Activated naive CD8-positive, alpha-beta T cell (primary cell): ENCODE results near the gene PCBP1.
A peak's percentile ranks its signal among the peaks of the same experiment; 100 is the strongest.
"Not testable (repeated sequence)": the region's sequence is repeated elsewhere in the genome, so short reads cannot be mapped to it uniquely, and the experiment has no call there.

Source experiments
- H3K27ac Mint-ChIP-seq: one replicate; pipeline ENCODE4 v1.8.0; 2021; ENCODE audit warnings: mixed read lengths
- H3K27me3 Mint-ChIP-seq: one replicate; pipeline ENCODE4 v1.8.0; 2021; ENCODE audit warnings: mixed read lengths
- H3K36me3 Mint-ChIP-seq: one replicate; pipeline ENCODE4 v1.8.0; 2021; ENCODE audit warnings: mixed read lengths
- H3K4me1 Mint-ChIP-seq: one replicate; pipeline ENCODE4 v1.8.0; 2021; ENCODE audit warnings: low read depth, mixed read lengths
- H3K4me3 Mint-ChIP-seq: one replicate; pipeline ENCODE4 v1.8.0; 2021; ENCODE audit warnings: mild to moderate bottlenecking, mixed read lengths
- H3K9me3 Mint-ChIP-seq: one replicate; pipeline ENCODE4 v1.8.0; 2021; ENCODE audit warnings: low read depth, mixed read lengths

PCBP1 gene

GRCh38 chr2:70123051-70123828 lies 36.0 kb downstream of the PCBP1 start:
- Mint-ChIP-seq H3K27ac (peak overlapping the region; percentile 100), H3K27me3 (no peaks in the 10 kb centered on the region), H3K9me3 (no peaks in the 10 kb centered on the region), H3K36me3 (no peaks in the 10 kb centered on the region), H3K4me1 (peaks cover 76% of the 10 kb centered on the region), H3K4me3 (peak overlapping the region; percentile 97)

- H3K9me3 Mint-ChIP-seq: no peaks in the 10 kb centered on the region
- H3K27ac Mint-ChIP-seq: peak overlapping the region; percentile 100
- peak overlapping the region; percentile 97 for H3K4me3 Mint-ChIP-seq
- H3K36me3 Mint-ChIP-seq: no peaks in the 10 kb centered on the region
- peaks cover 78% of the 10 kb centered on the region for H3K4me1 Mint-ChIP-seq
- H3K27me3 Mint-ChIP-seq: no peaks in the 10 kb centered on the region
Observed at GRCh38 chr2:70123829-70124116, 36.5 kb downstream of the PCBP1 start.

DNA sequence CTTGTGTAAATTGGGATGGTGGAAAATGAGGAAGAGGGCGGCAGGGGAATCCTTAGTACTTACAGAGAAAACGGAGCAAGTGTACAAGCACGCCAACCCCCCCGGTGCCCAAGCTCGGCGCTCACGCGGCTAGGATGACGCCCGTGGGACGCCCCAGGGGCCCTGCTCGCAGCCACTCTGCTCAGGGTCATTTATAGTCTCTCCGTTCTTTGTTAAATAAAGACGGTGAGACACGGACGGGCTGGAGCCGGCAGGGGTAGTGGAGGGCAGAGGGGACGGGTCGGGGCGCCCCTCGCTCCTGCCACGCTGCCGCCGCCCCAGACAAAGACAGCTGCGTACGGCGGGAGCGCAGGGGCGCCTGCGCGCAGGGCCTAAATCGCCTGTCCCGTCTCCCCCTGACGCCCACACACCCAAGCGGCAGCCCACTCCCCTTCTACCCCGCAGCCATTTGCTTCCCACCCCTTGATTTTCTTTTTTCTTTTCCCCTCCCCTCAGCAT lies 37.8 kb downstream of the PCBP1 start:
- Mint-ChIP-seq H3K4me3 (peak overlapping the region; percentile 97), H3K27ac (peak overlapping the region; percentile 100), H3K36me3 (no peaks in the 10 kb centered on the region), H3K27me3 (no peaks in the 10 kb centered on the region), H3K9me3 (no peaks in the 10 kb centered on the region), H3K4me1 (peaks cover 76% of the 10 kb centered on the region)

- Mint-ChIP-seq H3K27me3 (no peaks in the 10 kb centered on the region), H3K9me3 (no peaks in the 10 kb centered on the region), H3K36me3 (no peaks in the 10 kb centered on the region), H3K4me3 (peak overlapping the region; percentile 97), H3K4me1 (peaks cover 80% of the 10 kb centered on the region), H3K27ac (peak overlapping the region; percentile 100)
Observed at GRCh38 chr2:70125498-70125898, 38.2 kb downstream of the PCBP1 start.

DNA sequence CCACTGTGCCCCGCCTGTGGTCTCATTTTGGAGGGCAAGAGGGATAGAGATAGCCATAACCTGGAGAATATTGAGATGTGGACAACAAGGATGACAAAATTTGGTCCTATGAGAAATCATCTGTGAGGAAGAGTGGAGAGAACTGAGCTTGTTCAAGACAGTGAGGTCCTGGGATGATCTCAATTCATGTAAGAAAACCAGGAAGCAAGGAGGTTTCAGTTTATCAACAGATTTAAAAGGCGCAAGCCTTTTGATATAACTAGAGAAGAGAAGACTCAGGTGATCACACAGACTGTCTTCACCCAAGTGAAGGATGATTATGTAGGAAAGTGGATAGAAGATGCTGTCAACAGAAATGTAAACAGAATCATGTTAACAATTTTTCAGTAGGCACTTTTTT lies 39.1 kb downstream of the PCBP1 start:
- Mint-ChIP-seq H3K36me3 (no peaks in the 10 kb centered on the region), H3K27ac (peak overlapping the region; percentile 100), H3K9me3 (no peaks in the 10 kb centered on the region), H3K4me3 (peak overlapping the region; percentile 97), H3K4me1 (peaks cover 81% of the 10 kb centered on the region), H3K27me3 (no peaks in the 10 kb centered on the region)

GRCh38 chr2:70128005-70128404 lies 40.7 kb downstream of the PCBP1 start:
- H3K9me3 Mint-ChIP-seq: no peaks in the 10 kb centered on the region
- H3K27me3 Mint-ChIP-seq: no peaks in the 10 kb centered on the region
- peak overlapping the region; percentile 83 for H3K27ac Mint-ChIP-seq
- peaks cover 79% of the 10 kb centered on the region for H3K4me1 Mint-ChIP-seq
- H3K4me3 Mint-ChIP-seq: no peak overlapping the region
- H3K36me3 Mint-ChIP-seq: no peaks in the 10 kb centered on the region

DNA sequence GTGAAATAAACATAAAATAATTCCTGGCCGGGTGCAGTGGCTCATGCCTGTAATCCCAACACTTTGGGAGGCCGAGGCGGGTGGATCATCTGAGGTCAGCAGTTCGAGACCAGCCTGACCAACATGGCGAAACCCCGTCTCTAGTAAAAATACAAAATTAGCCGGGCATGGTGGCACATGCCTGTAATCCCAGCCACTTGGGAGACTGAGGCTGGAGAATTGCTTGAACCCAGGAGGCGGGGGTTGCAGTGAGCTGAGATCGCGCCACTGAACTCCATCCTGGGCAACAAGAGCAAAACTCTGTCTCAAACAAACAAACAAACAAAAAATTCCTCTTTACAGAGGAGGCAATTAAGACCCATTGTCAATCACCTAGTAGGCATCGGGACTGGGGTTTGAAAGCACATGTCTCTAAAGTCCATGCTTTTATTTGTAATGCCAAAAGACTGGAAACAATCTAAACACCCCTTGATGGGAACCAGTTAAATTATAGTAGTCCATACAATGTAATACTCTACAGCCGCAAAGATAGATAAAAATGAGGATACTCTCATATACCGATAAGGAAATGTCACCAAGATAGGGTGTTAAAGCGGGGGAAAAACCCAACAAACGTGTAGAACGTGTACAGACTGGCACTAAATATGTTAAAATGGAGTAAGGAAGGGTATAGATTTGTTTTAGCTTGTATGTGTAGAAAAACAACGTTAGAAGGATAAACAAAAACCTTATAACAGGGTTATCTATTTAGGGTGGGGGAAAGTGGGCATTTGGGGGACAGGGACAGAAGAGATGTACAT lies 44.3 kb downstream of the PCBP1 start:
- Mint-ChIP-seq H3K4me1 (peaks cover 80% of the 10 kb centered on the region), H3K4me3 (peak overlapping the region; percentile 69), H3K27ac (peak overlapping the region; percentile 99)
- not testable (repeated sequence) for H3K36me3 Mint-ChIP-seq, H3K27me3 Mint-ChIP-seq, H3K9me3 Mint-ChIP-seq

DNA sequence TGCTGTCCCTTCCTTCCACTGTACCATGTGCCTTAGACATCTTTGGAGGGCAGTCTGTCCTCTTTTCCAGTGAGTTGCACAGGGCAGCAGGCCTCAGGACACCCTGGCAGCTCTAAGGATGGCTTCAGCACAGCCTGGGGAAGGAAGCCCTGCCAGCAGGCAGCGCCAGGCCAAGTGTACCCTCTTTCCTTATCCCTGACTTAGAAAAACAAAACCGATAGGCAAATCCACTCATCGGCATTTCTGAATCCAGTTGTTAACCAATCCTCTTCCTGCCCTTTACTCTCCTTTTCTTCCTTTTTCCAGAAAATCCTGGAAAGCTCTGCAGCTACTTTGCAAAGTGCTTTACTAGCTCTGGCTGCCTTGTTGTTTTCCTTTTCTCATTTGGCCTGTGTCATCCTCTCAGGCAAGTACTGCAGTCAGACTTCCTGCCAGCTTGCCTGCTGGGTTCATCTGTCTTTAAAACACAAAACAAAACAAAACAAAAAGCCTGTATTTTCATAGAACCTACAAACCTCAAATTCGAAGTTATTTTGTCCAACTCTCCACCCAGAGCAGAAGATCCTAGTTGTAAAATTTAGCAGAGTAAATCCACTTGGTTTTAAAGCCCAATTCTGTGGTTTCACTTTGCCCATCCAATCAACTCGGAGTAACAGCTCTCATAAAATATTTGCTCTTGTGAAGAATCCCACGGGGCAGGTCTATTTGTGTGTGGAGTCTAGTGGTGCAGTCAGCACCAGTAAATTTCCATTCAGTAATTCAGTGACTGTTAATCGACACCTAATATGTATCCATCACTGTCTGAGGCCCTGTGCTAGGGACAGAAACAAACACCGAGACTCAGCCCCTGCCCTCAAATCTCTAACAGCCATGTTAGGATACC lies 45.2 kb downstream of the PCBP1 start:
- Mint-ChIP-seq H3K4me3 (peak overlapping the region; percentile 90), H3K9me3 (no peaks in the 10 kb centered on the region), H3K27ac (peak overlapping the region; percentile 99), H3K36me3 (peaks cover under 1% of the 10 kb centered on the region), H3K4me1 (peaks cover 79% of the 10 kb centered on the region), H3K27me3 (no peaks in the 10 kb centered on the region)

DNA sequence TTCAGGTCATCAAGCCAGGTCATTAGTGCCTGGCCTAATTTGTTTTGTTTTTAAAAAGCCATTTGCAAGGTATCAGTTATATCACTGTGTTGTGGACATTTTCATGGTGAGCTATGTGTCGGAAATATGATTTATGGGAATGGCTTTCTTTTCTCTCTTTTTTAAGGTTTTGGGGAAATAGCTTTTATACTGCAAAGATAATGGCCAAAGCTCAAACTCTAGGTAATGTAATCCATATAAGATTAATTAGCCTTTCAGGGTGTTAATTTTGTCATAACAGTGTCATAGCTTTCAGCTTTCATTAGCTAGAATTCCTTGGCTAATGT lies 45.8 kb downstream of the PCBP1 start:
- Mint-ChIP-seq H3K27me3 (no peaks in the 10 kb centered on the region), H3K9me3 (no peaks in the 10 kb centered on the region), H3K36me3 (peaks cover 3% of the 10 kb centered on the region), H3K27ac (peak overlapping the region; percentile 99), H3K4me1 (peaks cover 79% of the 10 kb centered on the region), H3K4me3 (peak overlapping the region; percentile 90)

GRCh38 chr2:70133491-70134322 lies 46.4 kb downstream of the PCBP1 start:
- no peaks in the 10 kb centered on the region for H3K27me3 Mint-ChIP-seq
- H3K4me3 Mint-ChIP-seq: peak overlapping the region; percentile 90
- peaks cover 78% of the 10 kb centered on the region for H3K4me1 Mint-ChIP-seq

DNA sequence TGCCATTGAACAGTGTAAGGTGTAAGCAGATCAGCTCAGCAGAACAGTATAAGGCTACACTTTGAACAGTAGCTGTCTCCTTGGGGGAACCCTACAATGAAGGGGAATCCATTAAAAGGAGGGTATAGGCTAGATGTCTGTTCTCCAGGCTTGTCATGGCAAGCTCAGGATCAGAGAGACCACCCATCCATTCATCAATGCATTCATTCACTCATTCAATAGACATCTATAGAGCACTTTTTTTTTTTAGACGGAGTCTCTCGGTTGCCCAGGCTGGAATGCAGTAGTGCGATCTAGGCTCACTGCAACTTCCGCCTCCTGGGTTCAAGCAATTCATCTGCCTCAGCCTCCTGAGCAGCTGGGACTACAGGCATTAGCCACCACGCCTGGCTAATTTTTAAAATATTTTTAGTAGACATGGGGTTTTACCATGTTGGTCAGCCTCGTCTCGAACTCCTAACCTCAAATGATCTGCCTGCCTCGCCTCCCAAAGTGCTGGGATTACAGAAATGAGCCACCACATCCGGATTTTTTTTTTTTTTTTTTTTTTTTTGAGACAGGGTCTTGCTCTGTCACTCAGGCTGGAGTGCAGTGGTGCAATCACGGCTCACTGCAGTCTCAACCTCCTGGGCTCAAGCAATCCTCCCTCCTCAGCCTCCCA lies 47.2 kb downstream of the PCBP1 start:
- H3K27me3 Mint-ChIP-seq, H3K9me3 Mint-ChIP-seq, H3K36me3 Mint-ChIP-seq: not testable (repeated sequence)
- Mint-ChIP-seq H3K4me1 (peaks cover 81% of the 10 kb centered on the region), H3K27ac (peak overlapping the region; percentile 99), H3K4me3 (peak overlapping the region; percentile 90)

More at GRCh38 chr2:70133491-70134322, 46.4 kb downstream of the PCBP1 start:
- Mint-ChIP-seq H3K27ac (peak overlapping the region; percentile 99), H3K36me3 (peaks cover 3% of the 10 kb centered on the region), H3K9me3 (no peaks in the 10 kb centered on the region)
